ENCODE data around the gene FKBP8. TPM values are rescaled to one million over a fixed set of nuclear protein-coding genes. Genes with fewer than 3 reads are reported as not detected.

Gene FKBP8
- total RNA-seq, 1 experiment from 2014 or later: 182 TPM

DNA sequence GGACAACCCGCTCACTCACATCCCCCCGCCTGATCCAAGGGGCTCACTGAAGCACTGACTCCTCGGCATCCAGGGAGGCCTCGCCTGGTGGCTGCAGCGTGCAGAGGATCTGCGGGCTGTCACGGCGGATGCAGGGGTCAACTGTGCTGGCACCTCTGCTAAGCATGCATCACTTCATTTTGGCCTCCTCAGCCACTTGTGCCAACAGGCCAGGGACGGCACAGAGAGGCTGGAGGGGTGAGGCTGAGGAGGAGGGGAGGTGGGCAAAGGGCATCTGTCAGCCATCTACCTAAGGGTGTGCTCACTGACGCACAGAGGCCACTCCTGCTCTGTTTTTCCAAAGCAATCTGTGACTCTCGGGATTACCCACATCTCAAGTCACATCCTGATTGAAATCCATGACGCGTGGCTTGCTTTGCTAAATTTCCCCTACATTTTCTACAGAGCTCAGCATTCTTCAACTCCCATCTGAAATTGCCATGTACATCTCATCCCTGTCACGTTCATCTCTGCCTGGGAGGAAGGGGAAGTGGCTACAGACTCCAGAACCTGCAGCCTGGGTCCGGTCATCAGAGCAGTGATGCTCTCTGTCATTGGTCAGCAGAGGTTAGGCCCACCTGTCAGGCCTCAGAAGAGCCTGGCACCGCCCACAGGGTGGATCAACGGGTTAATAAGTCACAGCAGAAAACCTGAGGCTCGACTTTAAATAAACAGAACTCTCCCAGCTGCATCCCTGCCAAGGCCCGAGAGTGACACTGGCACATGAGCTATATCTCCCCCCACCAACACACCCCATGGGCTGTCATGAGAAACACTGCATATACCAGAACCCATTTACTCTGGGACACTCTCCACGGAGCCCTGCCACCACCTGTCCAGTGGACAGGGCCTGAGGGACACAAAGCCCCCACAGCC, 39.1 kb downstream of the FKBP8 start:
- Histone ChIP-seq H3K27me3 (ENCODE audit: control insufficient read depth, insufficient read depth, low read length) (no peaks in the 10 kb centered on the region), H3K4me1 (ENCODE audit: control insufficient read depth, insufficient read depth, low read length) (peaks cover 24% of the 10 kb centered on the region), H3K9me3 (ENCODE audit: control insufficient read depth, insufficient read depth, low read depth, low read length) (no peaks in the 10 kb centered on the region), H3K27ac (ENCODE audit: low read length) (no peak overlapping the region), H3K36me3 (ENCODE audit: control insufficient read depth, insufficient read depth, low read length) (no peaks in the 10 kb centered on the region), H3K4me3 (ENCODE audit: low read depth in 2 of 2, low read length in 2 of 2) (no peak overlapping the region)
- ChIA-PET POLR2A (no interaction called here), CTCF (no interaction called here)
- in situ Hi-C loops (cut with HindIII; ENCODE audit: low pct_unique_long_range_greater_than_20kb, low sequenced_read_pairs): no loop called here
- TF ChIP-seq POLR2AphosphoS5 (IDR thresholded peaks at IDR 0.05; ENCODE audit: low read depth, low read length) (no peak), TCF7L2 (IDR thresholded peaks at IDR 0.05; ENCODE audit: low read depth, low read length) (no peak), SIN3A (IDR thresholded peaks at IDR 0.05; ENCODE audit: borderline replicate concordance, insufficient read depth, low read depth, low read length) (no peak)
- TF ChIP-seq, protein P1, sequence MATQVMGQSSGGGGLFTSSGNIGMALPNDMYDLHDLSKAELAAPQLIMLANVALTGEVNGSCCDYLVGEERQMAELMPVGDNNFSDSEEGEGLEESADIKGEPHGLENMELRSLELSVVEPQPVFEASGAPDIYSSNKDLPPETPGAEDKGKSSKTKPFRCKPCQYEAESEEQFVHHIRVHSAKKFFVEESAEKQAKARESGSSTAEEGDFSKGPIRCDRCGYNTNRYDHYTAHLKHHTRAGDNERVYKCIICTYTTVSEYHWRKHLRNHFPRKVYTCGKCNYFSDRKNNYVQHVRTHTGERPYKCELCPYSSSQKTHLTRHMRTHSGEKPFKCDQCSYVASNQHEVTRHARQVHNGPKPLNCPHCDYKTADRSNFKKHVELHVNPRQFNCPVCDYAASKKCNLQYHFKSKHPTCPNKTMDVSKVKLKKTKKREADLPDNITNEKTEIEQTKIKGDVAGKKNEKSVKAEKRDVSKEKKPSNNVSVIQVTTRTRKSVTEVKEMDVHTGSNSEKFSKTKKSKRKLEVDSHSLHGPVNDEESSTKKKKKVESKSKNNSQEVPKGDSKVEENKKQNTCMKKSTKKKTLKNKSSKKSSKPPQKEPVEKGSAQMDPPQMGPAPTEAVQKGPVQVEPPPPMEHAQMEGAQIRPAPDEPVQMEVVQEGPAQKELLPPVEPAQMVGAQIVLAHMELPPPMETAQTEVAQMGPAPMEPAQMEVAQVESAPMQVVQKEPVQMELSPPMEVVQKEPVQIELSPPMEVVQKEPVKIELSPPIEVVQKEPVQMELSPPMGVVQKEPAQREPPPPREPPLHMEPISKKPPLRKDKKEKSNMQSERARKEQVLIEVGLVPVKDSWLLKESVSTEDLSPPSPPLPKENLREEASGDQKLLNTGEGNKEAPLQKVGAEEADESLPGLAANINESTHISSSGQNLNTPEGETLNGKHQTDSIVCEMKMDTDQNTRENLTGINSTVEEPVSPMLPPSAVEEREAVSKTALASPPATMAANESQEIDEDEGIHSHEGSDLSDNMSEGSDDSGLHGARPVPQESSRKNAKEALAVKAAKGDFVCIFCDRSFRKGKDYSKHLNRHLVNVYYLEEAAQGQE (IDR thresholded peaks at IDR 0.05; ENCODE audit: insufficient read depth in 1 of 2, low read depth in 2 of 2, low read length in 1 of 2): no peak
- TF ChIP-seq, protein P2, sequence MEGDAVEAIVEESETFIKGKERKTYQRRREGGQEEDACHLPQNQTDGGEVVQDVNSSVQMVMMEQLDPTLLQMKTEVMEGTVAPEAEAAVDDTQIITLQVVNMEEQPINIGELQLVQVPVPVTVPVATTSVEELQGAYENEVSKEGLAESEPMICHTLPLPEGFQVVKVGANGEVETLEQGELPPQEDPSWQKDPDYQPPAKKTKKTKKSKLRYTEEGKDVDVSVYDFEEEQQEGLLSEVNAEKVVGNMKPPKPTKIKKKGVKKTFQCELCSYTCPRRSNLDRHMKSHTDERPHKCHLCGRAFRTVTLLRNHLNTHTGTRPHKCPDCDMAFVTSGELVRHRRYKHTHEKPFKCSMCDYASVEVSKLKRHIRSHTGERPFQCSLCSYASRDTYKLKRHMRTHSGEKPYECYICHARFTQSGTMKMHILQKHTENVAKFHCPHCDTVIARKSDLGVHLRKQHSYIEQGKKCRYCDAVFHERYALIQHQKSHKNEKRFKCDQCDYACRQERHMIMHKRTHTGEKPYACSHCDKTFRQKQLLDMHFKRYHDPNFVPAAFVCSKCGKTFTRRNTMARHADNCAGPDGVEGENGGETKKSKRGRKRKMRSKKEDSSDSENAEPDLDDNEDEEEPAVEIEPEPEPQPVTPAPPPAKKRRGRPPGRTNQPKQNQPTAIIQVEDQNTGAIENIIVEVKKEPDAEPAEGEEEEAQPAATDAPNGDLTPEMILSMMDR (IDR thresholded peaks at IDR 0.05): no peak
- ATAC-seq (no peak), DNase-seq (ENCODE audit: low read depth, low spot score) (no peak)
- intact Hi-C loops (cut with micrococcal nuclease; ENCODE audit: unreplicated experiment): no loop called here
- no TSS peak for BruUV-seq (replicated peaks)

DNA sequence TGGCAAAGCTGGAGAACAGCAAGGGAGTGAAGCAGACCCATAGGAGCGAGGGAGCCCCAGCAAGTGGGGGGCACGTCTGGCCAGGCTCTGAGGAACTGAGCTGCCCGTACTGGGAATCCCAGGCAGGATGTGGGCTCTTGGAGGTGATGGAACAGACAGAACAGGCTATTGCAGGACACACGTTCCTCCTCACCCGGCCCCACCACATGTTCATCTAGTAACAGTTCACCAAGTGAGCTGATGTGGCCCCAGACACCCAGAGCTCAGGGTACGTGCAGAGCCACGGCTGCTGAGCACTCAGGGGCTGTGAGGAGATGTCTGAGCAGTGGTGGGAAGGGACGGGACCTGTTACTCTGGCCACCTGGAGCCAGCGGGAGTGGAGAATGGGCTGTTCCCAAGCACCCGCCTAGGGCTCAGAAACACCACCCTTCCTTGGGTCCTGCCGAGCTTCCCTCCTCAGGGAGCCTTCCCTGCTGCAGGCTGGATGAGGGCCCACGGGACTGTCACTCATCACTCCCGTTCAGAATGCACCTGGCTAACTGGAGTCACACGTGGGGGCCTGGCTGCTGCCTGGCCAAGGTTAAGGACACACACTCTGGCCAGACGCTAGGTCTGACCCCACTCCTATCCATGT, 39.9 kb downstream of the FKBP8 start:
- peaks cover 23% of the 10 kb centered on the region for H3K4me1 ChIP-seq (ENCODE audit: control insufficient read depth, insufficient read depth, low read length)
- no peak for DNase-seq (ENCODE audit: low read depth, low spot score)
- ChIA-PET CTCF (no interaction called here), POLR2A (no interaction called here)
- H3K27me3 ChIP-seq (ENCODE audit: control insufficient read depth, insufficient read depth, low read length): no peaks in the 10 kb centered on the region
- no peak overlapping the region for H3K4me3 ChIP-seq (ENCODE audit: low read depth in 2 of 2, low read length in 2 of 2)
- no TSS peak for BruUV-seq (replicated peaks)
- TF ChIP-seq, protein P2 (IDR thresholded peaks at IDR 0.05): no peak
- no peak for TF ChIP-seq POLR2AphosphoS5 (IDR thresholded peaks at IDR 0.05; ENCODE audit: low read depth, low read length)
- TF ChIP-seq, protein P1 (IDR thresholded peaks at IDR 0.05; ENCODE audit: insufficient read depth in 1 of 2, low read depth in 2 of 2, low read length in 1 of 2): no peak
- no peak for TF ChIP-seq SIN3A (IDR thresholded peaks at IDR 0.05; ENCODE audit: borderline replicate concordance, insufficient read depth, low read depth, low read length)
- TF ChIP-seq TCF7L2 (IDR thresholded peaks at IDR 0.05; ENCODE audit: low read depth, low read length): no peak
- in situ Hi-C loops (cut with HindIII; ENCODE audit: low pct_unique_long_range_greater_than_20kb, low sequenced_read_pairs) (no loop called here), intact Hi-C loops (cut with micrococcal nuclease; ENCODE audit: unreplicated experiment) (no loop called here)
- no peak for ATAC-seq
- H3K36me3 ChIP-seq (ENCODE audit: control insufficient read depth, insufficient read depth, low read length): no peaks in the 10 kb centered on the region
- H3K9me3 ChIP-seq (ENCODE audit: control insufficient read depth, insufficient read depth, low read depth, low read length): no peaks in the 10 kb centered on the region
- no peak overlapping the region for H3K27ac ChIP-seq (ENCODE audit: low read length)
